ENCODE measurements around the gene SELL. TPM values are rescaled to one million over a fixed set of nuclear protein-coding genes. Genes with fewer than 3 reads are reported as not detected.
"Not testable (repeated sequence)": the region's sequence is repeated elsewhere in the genome, so short reads cannot be mapped to it uniquely, and the experiment has no call there.

Gene SELL
- total and polyA plus RNA-seq, 9 donors, result 0.36 to 11.0 (median 1.2) TPM

DNA sequence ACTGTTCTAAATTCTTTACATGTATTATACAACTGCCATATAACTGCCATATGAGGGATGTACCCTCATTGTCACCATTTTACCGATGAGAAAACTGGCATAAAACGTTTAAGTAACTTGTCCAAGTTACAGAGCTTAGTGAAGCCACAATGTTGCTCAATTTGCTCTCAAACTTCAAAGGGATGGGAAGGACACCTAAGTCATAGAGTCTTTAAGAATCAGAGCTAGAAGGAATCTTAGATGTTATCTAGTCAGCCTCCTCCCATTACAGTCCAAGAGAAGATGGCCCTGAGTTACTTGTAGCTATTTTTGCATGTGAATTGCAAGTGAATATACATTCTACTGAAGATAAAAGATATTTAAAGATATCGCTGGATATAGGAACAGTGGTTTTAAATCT, 31.7 kb downstream of the SELL start:
- no peak for DNase-seq
- no peak overlapping the region for H3K4me3 ChIP-seq
- TF ChIP-seq POLR2A (IDR thresholded peaks at IDR 0.05) (no peak), CTCF (IDR thresholded peaks at IDR 0.05) (no peak), EP300 (IDR thresholded peaks at IDR 0.05) (no peak)
- H3K27ac ChIP-seq, result no peak overlapping the region
- no peaks in the 10 kb centered on the region for H3K9me3 ChIP-seq
- WGBS, 3 donors, result 75 to 83% (median 77%) methylated on average over 3 of the region's 3 CpGs
- no peaks in the 10 kb centered on the region for H3K4me1 ChIP-seq (ENCODE audit: insufficient read depth)
- intact Hi-C loops (cut with DNase I), result no loop called here
- H3K27me3 ChIP-seq, result no peaks in the 10 kb centered on the region
- no peaks in the 10 kb centered on the region for H3K36me3 ChIP-seq

- H3K27ac ChIP-seq, result no peak overlapping the region
- H3K36me3 ChIP-seq, result no peaks in the 10 kb centered on the region
- no peaks in the 10 kb centered on the region for H3K9me3 ChIP-seq
- WGBS, 3 donors, result 29 to 39% (median 32%) methylated on average over 2 of the region's 2 CpGs
- H3K4me3 ChIP-seq, result no peak overlapping the region
- DNase-seq, result no peak
- TF ChIP-seq POLR2A (IDR thresholded peaks at IDR 0.05), result no peak
- TF ChIP-seq CTCF (IDR thresholded peaks at IDR 0.05), result no peak
- TF ChIP-seq EP300 (IDR thresholded peaks at IDR 0.05), result no peak
- H3K4me1 ChIP-seq (ENCODE audit: insufficient read depth), result no peaks in the 10 kb centered on the region
- intact Hi-C loops (cut with DNase I), result no loop called here
- no peaks in the 10 kb centered on the region for H3K27me3 ChIP-seq
Observed at GRCh38 chr1:169676001-169676400, 35.4 kb downstream of the SELL start.

DNA sequence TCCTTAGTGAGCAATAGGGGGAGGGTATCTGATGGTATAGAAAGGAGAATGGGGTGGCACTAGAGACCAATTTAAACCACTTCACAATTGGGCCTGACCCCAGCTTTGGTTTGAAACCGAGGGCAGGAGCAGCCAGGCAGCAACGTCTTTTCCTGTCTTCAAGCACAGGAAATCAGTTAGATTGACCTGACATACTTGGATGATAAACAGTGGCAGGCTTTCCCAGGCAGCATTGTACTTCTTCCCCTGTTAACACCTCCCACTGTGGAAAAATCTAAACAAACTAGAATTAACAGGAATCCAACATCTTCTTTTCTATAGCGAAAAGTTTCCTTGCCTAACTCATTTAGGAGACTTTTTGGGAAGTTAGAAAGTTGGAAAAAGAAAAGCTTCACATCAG, 40.6 kb downstream of the SELL start:
- intact Hi-C loops (cut with DNase I), result no loop called here
- WGBS, 3 donors, result 38 to 47% (median 44%) methylated on average over 3 of the region's 3 CpGs
- no peaks in the 10 kb centered on the region for H3K4me1 ChIP-seq (ENCODE audit: insufficient read depth)
- H3K27me3 ChIP-seq, result no peaks in the 10 kb centered on the region
- no peak for TF ChIP-seq EP300 (IDR thresholded peaks at IDR 0.05)
- no peak for TF ChIP-seq POLR2A (IDR thresholded peaks at IDR 0.05)
- TF ChIP-seq CTCF (IDR thresholded peaks at IDR 0.05), result no peak
- H3K27ac ChIP-seq, result no peak overlapping the region
- H3K4me3 ChIP-seq, result no peak overlapping the region
- H3K36me3 ChIP-seq, result no peaks in the 10 kb centered on the region
- H3K9me3 ChIP-seq, result no peaks in the 10 kb centered on the region
- no peak for DNase-seq

- H3K36me3 ChIP-seq; DNase-seq; H3K9me3 ChIP-seq; intact Hi-C loops (cut with DNase I); H3K4me1 ChIP-seq (ENCODE audit: insufficient read depth); H3K27ac ChIP-seq; H3K4me3 ChIP-seq; H3K27me3 ChIP-seq: not testable (repeated sequence)
- 85 to 88% (median 88%) methylated on average over 3 of the region's 3 CpGs for WGBS, 3 donors
Observed at GRCh38 chr1:169670244-169670643, 41.2 kb downstream of the SELL start.

DNA sequence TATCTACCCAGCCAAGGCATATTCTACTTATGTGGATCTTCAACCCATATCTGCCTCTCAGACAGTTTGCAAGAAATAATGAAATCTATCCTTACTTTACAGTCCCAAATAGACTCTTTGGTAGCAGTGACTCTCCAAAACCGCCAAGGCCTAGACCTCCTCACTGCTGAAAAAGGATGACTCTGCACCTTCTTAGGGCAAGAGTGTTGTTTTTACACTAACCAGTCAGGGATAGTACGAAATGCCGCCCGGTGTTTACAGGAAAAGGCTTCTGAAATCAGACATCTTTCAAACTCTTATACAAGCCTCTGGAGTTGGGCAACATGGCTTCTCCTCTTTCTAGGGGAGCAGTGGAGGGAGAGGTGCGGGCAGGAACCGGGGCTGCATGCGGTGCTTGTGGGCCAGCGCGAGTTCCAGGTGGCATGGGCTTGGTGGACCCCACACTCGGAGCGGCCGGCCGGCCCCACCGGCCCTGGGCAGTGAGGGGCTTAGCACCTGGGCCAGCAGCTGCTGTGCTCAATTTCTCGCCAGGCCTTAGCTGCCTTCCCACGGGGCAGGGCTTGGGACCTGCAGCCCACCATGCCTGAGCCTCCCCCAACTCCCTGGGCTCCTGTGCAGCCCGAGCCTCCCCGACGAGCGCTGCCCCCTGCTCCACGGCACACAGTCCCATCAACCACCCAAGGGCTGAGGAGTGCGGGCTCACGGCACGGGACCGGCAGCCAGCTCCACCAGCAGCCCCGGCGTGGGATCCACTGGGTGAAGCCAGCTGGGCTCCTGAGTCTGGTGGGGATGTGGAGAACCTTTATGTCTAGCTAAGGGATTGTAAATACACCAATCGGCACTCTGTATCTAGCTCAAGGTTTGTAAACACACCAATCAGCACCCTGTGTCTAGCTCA, 43.5 kb downstream of the SELL start:
- H3K36me3 ChIP-seq; H3K9me3 ChIP-seq; H3K27ac ChIP-seq; H3K27me3 ChIP-seq; H3K4me3 ChIP-seq; H3K4me1 ChIP-seq (ENCODE audit: insufficient read depth); DNase-seq; intact Hi-C loops (cut with DNase I): not testable (repeated sequence)
- 84 to 93% (median 92%) methylated on average over 18 to 27 of the region's 28 CpGs for WGBS, 3 donors

DNA sequence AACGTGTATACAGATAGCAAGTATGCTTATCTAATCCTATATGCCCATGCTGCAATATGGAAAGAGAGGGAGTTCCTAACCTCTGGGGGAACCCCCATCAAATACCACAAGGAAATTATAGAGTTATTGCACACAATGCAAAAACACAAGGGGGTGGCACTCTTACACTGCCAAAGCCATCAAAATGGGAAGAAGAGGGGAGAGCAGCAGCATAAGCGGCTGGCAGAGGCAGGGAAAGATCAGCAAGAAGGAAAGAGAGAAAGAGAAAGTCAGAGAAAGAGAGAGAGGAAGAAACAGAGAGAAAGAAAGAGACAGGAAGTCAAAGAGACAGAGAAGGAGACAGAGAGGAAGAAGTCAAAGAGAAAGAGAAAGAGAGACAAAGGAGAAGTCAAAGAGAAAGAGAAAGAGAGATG, 44.2 kb downstream of the SELL start:
- DNase-seq; intact Hi-C loops (cut with DNase I); H3K4me3 ChIP-seq; H3K36me3 ChIP-seq; H3K27me3 ChIP-seq; H3K27ac ChIP-seq; H3K4me1 ChIP-seq (ENCODE audit: insufficient read depth); H3K9me3 ChIP-seq: not testable (repeated sequence)
- WGBS, 3 donors, result 48 to 58% (median 57%) methylated on average over 2 of the region's 2 CpGs

- WGBS, 3 donors, result 54 to 65% (median 62%) methylated on average over 8 of the region's 8 CpGs
- not testable (repeated sequence) for H3K4me3 ChIP-seq, DNase-seq
Observed at GRCh38 chr1:169662680-169663079, 48.7 kb downstream of the SELL start.

GRCh38 chr1:169661066-169661465, 50.4 kb downstream of the SELL start:
- H3K4me3 ChIP-seq; H3K9me3 ChIP-seq; H3K27ac ChIP-seq; H3K36me3 ChIP-seq; H3K27me3 ChIP-seq; DNase-seq; intact Hi-C loops (cut with DNase I); H3K4me1 ChIP-seq (ENCODE audit: insufficient read depth): not testable (repeated sequence)
- WGBS, 3 donors, result 87 to 92% (median 92%) methylated on average over 14 to 16 of the region's 16 CpGs

More at GRCh38 chr1:169662680-169663079, 48.7 kb downstream of the SELL start:
- H3K27ac ChIP-seq; H3K9me3 ChIP-seq; H3K36me3 ChIP-seq; intact Hi-C loops (cut with DNase I); H3K4me1 ChIP-seq (ENCODE audit: insufficient read depth); H3K27me3 ChIP-seq: not testable (repeated sequence)

GRCh38 chr1:169658777-169659176, 52.6 kb downstream of the SELL start:
- DNase-seq; H3K27ac ChIP-seq; intact Hi-C loops (cut with DNase I): not testable (repeated sequence)

More at GRCh38 chr1:169658777-169659176, 52.6 kb downstream of the SELL start:
- H3K27me3 ChIP-seq; H3K4me1 ChIP-seq (ENCODE audit: insufficient read depth); H3K36me3 ChIP-seq; H3K4me3 ChIP-seq; H3K9me3 ChIP-seq: not testable (repeated sequence)

Measured in ovary (tissue), 9 donors.